ENCODE data around the gene SBNO2. TPM values are rescaled to one million over a fixed set of nuclear protein-coding genes. Genes with fewer than 3 reads are reported as not detected.
A peak's percentile ranks its signal among the peaks of the same experiment; 100 is the strongest.

SBNO2 gene
- total and polyA plus RNA-seq, 2 donors = 15.4 to 62.4 TPM

- Histone ChIP-seq H3K27me3 (ENCODE audit: control insufficient read depth in 2 of 2, insufficient read depth in 1 of 2, low read length in 1 of 2) (no peaks in the 10 kb centered on the region), H3K36me3 (ENCODE audit: control insufficient read depth in 2 of 2, insufficient read depth in 2 of 2, low read length in 1 of 2) (no peaks in the 10 kb centered on the region), H3K27ac (ENCODE audit: low read depth in 1 of 2, low read length in 1 of 2) (no peak overlapping the region), H3K4me3 (ENCODE audit: low read length in 2 of 2) (no peak overlapping the region), H3K9me3 (ENCODE audit: control insufficient read depth in 2 of 2, insufficient read depth in 1 of 2, low read length in 1 of 2) (no peaks in the 10 kb centered on the region), H3K4me1 (ENCODE audit: control insufficient read depth in 2 of 2, insufficient read depth in 2 of 2, low read length in 2 of 2) (peaks cover 14 to 32% of the 10 kb centered on the region in 2 donors)
- DNase-seq (ENCODE audit: low read depth in 6 of 9, low spot score in 9 of 9) = peak in 1 of 9 donors; percentile 40
- WGBS = 65% methylated on average over 9 of the region's 9 CpGs
Observed at GRCh38 chr19:1189419-1189818, 15.4 kb upstream of the SBNO2 start.

- 93% methylated on average over 19 of the region's 19 CpGs for WGBS
- Histone ChIP-seq H3K4me3 (ENCODE audit: low read length in 2 of 2) (no peak overlapping the region), H3K27me3 (ENCODE audit: control insufficient read depth in 2 of 2, insufficient read depth in 1 of 2, low read length in 1 of 2) (peaks cover 2 to 32% of the 10 kb centered on the region in 2 donors), H3K4me1 (ENCODE audit: control insufficient read depth in 2 of 2, insufficient read depth in 2 of 2, low read length in 2 of 2) (peaks cover 0 to 12% of the 10 kb centered on the region in 2 donors), H3K9me3 (ENCODE audit: control insufficient read depth in 2 of 2, insufficient read depth in 1 of 2, low read length in 1 of 2) (no peaks in the 10 kb centered on the region), H3K27ac (ENCODE audit: low read depth in 1 of 2, low read length in 1 of 2) (peak overlapping the region in 1 of 2 donors; percentile 33), H3K36me3 (ENCODE audit: control insufficient read depth in 2 of 2, insufficient read depth in 2 of 2, low read length in 1 of 2) (no peaks in the 10 kb centered on the region)
- DNase-seq (ENCODE audit: low read depth in 6 of 9, low spot score in 9 of 9) = no peak
Observed at GRCh38 chr19:1183543-1184172, 9.6 kb upstream of the SBNO2 start.

- peaks cover 0 to 15% of the 10 kb centered on the region in 2 donors for H3K4me1 ChIP-seq (ENCODE audit: control insufficient read depth in 2 of 2, insufficient read depth in 2 of 2, low read length in 2 of 2)
- whole genome bisulfite sequencing = 96% methylated on average over 11 of the region's 11 CpGs
Observed at GRCh38 chr19:1182727-1183126, 8.7 kb upstream of the SBNO2 start.

GRCh38 chr19:1182068-1182467 is 8.0 kb upstream of the SBNO2 start:
- 97% methylated on average over 10 of the region's 10 CpGs for WGBS
- Histone ChIP-seq H3K4me1 (ENCODE audit: control insufficient read depth in 2 of 2, insufficient read depth in 2 of 2, low read length in 2 of 2) (peaks cover 0 to 19% of the 10 kb centered on the region in 2 donors), H3K4me3 (ENCODE audit: low read length in 2 of 2) (no peak overlapping the region), H3K9me3 (ENCODE audit: control insufficient read depth in 2 of 2, insufficient read depth in 1 of 2, low read length in 1 of 2) (no peaks in the 10 kb centered on the region), H3K27ac (ENCODE audit: low read depth in 1 of 2, low read length in 1 of 2) (peak overlapping the region in 1 of 2 donors; percentile 41), H3K27me3 (ENCODE audit: control insufficient read depth in 2 of 2, insufficient read depth in 1 of 2, low read length in 1 of 2) (peaks cover 2 to 37% of the 10 kb centered on the region in 2 donors), H3K36me3 (ENCODE audit: control insufficient read depth in 2 of 2, insufficient read depth in 2 of 2, low read length in 1 of 2) (no peaks in the 10 kb centered on the region)
- DNase-seq (ENCODE audit: low read depth in 6 of 9, low spot score in 9 of 9) = no peak

More at GRCh38 chr19:1182727-1183126, 8.7 kb upstream of the SBNO2 start:
- Histone ChIP-seq H3K36me3 (ENCODE audit: control insufficient read depth in 2 of 2, insufficient read depth in 2 of 2, low read length in 1 of 2) (no peaks in the 10 kb centered on the region), H3K9me3 (ENCODE audit: control insufficient read depth in 2 of 2, insufficient read depth in 1 of 2, low read length in 1 of 2) (no peaks in the 10 kb centered on the region), H3K4me3 (ENCODE audit: low read length in 2 of 2) (no peak overlapping the region), H3K27me3 (ENCODE audit: control insufficient read depth in 2 of 2, insufficient read depth in 1 of 2, low read length in 1 of 2) (peaks cover 2 to 34% of the 10 kb centered on the region in 2 donors), H3K27ac (ENCODE audit: low read depth in 1 of 2, low read length in 1 of 2) (no peak overlapping the region)
- no peak for DNase-seq (ENCODE audit: low read depth in 6 of 9, low spot score in 9 of 9)

GRCh38 chr19:1181606-1182005 is 7.5 kb upstream of the SBNO2 start:
- peaks cover 2 to 37% of the 10 kb centered on the region in 2 donors for H3K27me3 ChIP-seq (ENCODE audit: control insufficient read depth in 2 of 2, insufficient read depth in 1 of 2, low read length in 1 of 2)
- H3K36me3 ChIP-seq (ENCODE audit: control insufficient read depth in 2 of 2, insufficient read depth in 2 of 2, low read length in 1 of 2) = no peaks in the 10 kb centered on the region
- peaks cover 0 to 19% of the 10 kb centered on the region in 2 donors for H3K4me1 ChIP-seq (ENCODE audit: control insufficient read depth in 2 of 2, insufficient read depth in 2 of 2, low read length in 2 of 2)
- H3K27ac ChIP-seq (ENCODE audit: low read depth in 1 of 2, low read length in 1 of 2) = peak overlapping the region; percentile 41 to 64
- no peaks in the 10 kb centered on the region for H3K9me3 ChIP-seq (ENCODE audit: control insufficient read depth in 2 of 2, insufficient read depth in 1 of 2, low read length in 1 of 2)
- 94% methylated on average over 11 of the region's 11 CpGs for WGBS
- DNase-seq (ENCODE audit: low read depth in 6 of 9, low spot score in 9 of 9) = no peak
- H3K4me3 ChIP-seq (ENCODE audit: low read length in 2 of 2) = no peak overlapping the region

- no peak overlapping the region for H3K4me3 ChIP-seq (ENCODE audit: low read length in 2 of 2)
- H3K27me3 ChIP-seq (ENCODE audit: control insufficient read depth in 2 of 2, insufficient read depth in 1 of 2, low read length in 1 of 2) = peaks cover 2 to 37% of the 10 kb centered on the region in 2 donors
- no peaks in the 10 kb centered on the region for H3K36me3 ChIP-seq (ENCODE audit: control insufficient read depth in 2 of 2, insufficient read depth in 2 of 2, low read length in 1 of 2)
- DNase-seq (ENCODE audit: low read depth in 6 of 9, low spot score in 9 of 9) = no peak
- peaks cover 6 to 34% of the 10 kb centered on the region in 2 donors for H3K4me1 ChIP-seq (ENCODE audit: control insufficient read depth in 2 of 2, insufficient read depth in 2 of 2, low read length in 2 of 2)
- H3K27ac ChIP-seq (ENCODE audit: low read depth in 1 of 2, low read length in 1 of 2) = peak overlapping the region; percentile 14 to 32
- H3K9me3 ChIP-seq (ENCODE audit: control insufficient read depth in 2 of 2, insufficient read depth in 1 of 2, low read length in 1 of 2) = peaks cover 0 to 4% of the 10 kb centered on the region in 2 donors
- WGBS = 81% methylated on average over 25 of the region's 25 CpGs
Observed at GRCh38 chr19:1177322-1178114, 3.5 kb upstream of the SBNO2 start.

- 15% methylated on average over 47 of the region's 47 CpGs for WGBS
- Histone ChIP-seq H3K4me1 (ENCODE audit: control insufficient read depth in 2 of 2, insufficient read depth in 2 of 2, low read length in 2 of 2) (peaks cover 18 to 41% of the 10 kb centered on the region in 2 donors), H3K36me3 (ENCODE audit: control insufficient read depth in 2 of 2, insufficient read depth in 2 of 2, low read length in 1 of 2) (peaks cover 4 to 13% of the 10 kb centered on the region in 2 donors), H3K9me3 (ENCODE audit: control insufficient read depth in 2 of 2, insufficient read depth in 1 of 2, low read length in 1 of 2) (peaks cover 0 to 7% of the 10 kb centered on the region in 2 donors), H3K27me3 (ENCODE audit: control insufficient read depth in 2 of 2, insufficient read depth in 1 of 2, low read length in 1 of 2) (peaks cover 0 to 3% of the 10 kb centered on the region in 2 donors), H3K27ac (ENCODE audit: low read depth in 1 of 2, low read length in 1 of 2) (peak overlapping the region; percentile 68 to 96), H3K4me3 (ENCODE audit: low read length in 2 of 2) (peak overlapping the region; percentile 89 to 93)
- DNase-seq (ENCODE audit: low read depth in 6 of 9, low spot score in 9 of 9) = no peak
Observed at GRCh38 chr19:1173159-1173844, 766 bp downstream of the SBNO2 start.

GRCh38 chr19:1172353-1173158 is 1.5 kb downstream of the SBNO2 start:
- Histone ChIP-seq H3K4me1 (ENCODE audit: control insufficient read depth in 2 of 2, insufficient read depth in 2 of 2, low read length in 2 of 2) (peaks cover 26 to 44% of the 10 kb centered on the region in 2 donors), H3K9me3 (ENCODE audit: control insufficient read depth in 2 of 2, insufficient read depth in 1 of 2, low read length in 1 of 2) (peaks cover 0 to 13% of the 10 kb centered on the region in 2 donors), H3K27me3 (ENCODE audit: control insufficient read depth in 2 of 2, insufficient read depth in 1 of 2, low read length in 1 of 2) (peaks cover 0 to under 1% of the 10 kb centered on the region in 2 donors), H3K27ac (ENCODE audit: low read depth in 1 of 2, low read length in 1 of 2) (peak overlapping the region; percentile 68 to 79), H3K4me3 (ENCODE audit: low read length in 2 of 2) (peak overlapping the region; percentile 89 to 93), H3K36me3 (ENCODE audit: control insufficient read depth in 2 of 2, insufficient read depth in 2 of 2, low read length in 1 of 2) (peaks cover 7 to 13% of the 10 kb centered on the region in 2 donors)
- 84% methylated on average over 36 of the region's 36 CpGs for WGBS
- DNase-seq (ENCODE audit: low read depth in 6 of 9, low spot score in 9 of 9) = no peak

Measured in thymus (tissue), 11 donors.